Caco-2 (cell line): ENCODE results near the gene YRDC. TPM values are rescaled to one million over a fixed set of nuclear protein-coding genes. Genes with fewer than 3 reads are reported as not detected.

Experiments
- BruUV-seq: library from RNA; stranded (reverse); fragments of 400-500 nt; replicated peaks from 2 replicates; lab custom pipeline; 2021; lab: Mats Ljungman, UMichigan
- CTCF ChIA-PET: fragments of 300-600 bp; sonication (Branson Sonifier 250); formaldehyde crosslinking; loops from one replicate; lab custom pipeline; 2022; ENCODE audit warnings: antibody characterized with exemption; lab: Charles Lee
- POLR2A ChIA-PET: fragments of 300-600 bp; sonication (Branson Sonifier 250); formaldehyde crosslinking; loops from one replicate; lab custom pipeline; 2022; ENCODE audit warnings: antibody characterized with exemption; lab: Charles Lee
- DNase-seq, 2 experiments: peaks; one replicate each; pipeline versions ENCODE4 v3.0.0 to v3.0.0-alpha.2; 2020 to 2022
- H3K27me3 ChIP-seq: replicated peaks from 2 replicates; pipeline ENCODE4 v1.6.0; 2011; ENCODE audit warnings: low read length; ENCODE audit not compliant: control insufficient read depth, insufficient read depth
- H3K36me3 ChIP-seq: 2 replicates; pipeline ENCODE4 v1.5.1; 2011; ENCODE audit warnings: low read length; ENCODE audit not compliant: control insufficient read depth, insufficient read depth
- H3K4me1 ChIP-seq: fragments of 250-450 bp; sonication (Bioruptor Pico); 2 replicates; pipeline ENCODE4 v1.5.1; 2020; ENCODE audit warnings: mild to moderate bottlenecking
- H3K4me3 ChIP-seq: 2 replicates; pipeline ENCODE4 v1.5.1; 2011; ENCODE audit warnings: low read depth, mild to moderate bottlenecking, control low read depth, low read length
- H3K9me3 ChIP-seq: fragments of 250-450 bp; sonication (Bioruptor Pico); 2 replicates; pipeline ENCODE4 v1.5.1; 2020; ENCODE audit warnings: mild to moderate bottlenecking, moderate library complexity
- H3K27ac Mint-ChIP-seq: one replicate; pipeline ENCODE4 v1.8.0; 2022; ENCODE audit warnings: mixed read lengths; ENCODE audit not compliant: unreplicated experiment
- H3K27me3 Mint-ChIP-seq: one replicate; pipeline ENCODE4 v1.8.0; 2022; ENCODE audit warnings: mixed read lengths; ENCODE audit not compliant: insufficient read depth, unreplicated experiment
- H3K36me3 Mint-ChIP-seq: one replicate; pipeline ENCODE4 v1.8.0; 2022; ENCODE audit warnings: mild to moderate bottlenecking, mixed read lengths; ENCODE audit not compliant: insufficient read depth, unreplicated experiment
- H3K4me1 Mint-ChIP-seq: one replicate; pipeline ENCODE4 v1.8.0; 2022; ENCODE audit warnings: low read depth, mixed read lengths; ENCODE audit not compliant: unreplicated experiment
- H3K4me3 Mint-ChIP-seq: one replicate; pipeline ENCODE4 v1.8.0; 2022; ENCODE audit warnings: mild to moderate bottlenecking, moderate library complexity, mixed read lengths; ENCODE audit not compliant: unreplicated experiment
- H3K9me3 Mint-ChIP-seq: one replicate; pipeline ENCODE4 v1.8.0; 2022; ENCODE audit warnings: mixed read lengths; ENCODE audit not compliant: unreplicated experiment
- intact Hi-C: fragments of 100-400 bp; cut with micrococcal nuclease; formaldehyde crosslinking; loops from one replicate; pipeline ENCODE4 v1.10.0; 2022; ENCODE audit not compliant: unreplicated experiment
- total RNA-seq: library from RNA; stranded (reverse); gene quantifications from 2 replicates; pipeline ENCODE4 v1.2.3, GENCODE V29; 2022
- TF ChIP-seq, protein P1 (sequence below), 2 experiments: fragments of 200-600 bp in 1 of 2; IDR thresholded peaks; 1 replicate in 1 of 2; 2 replicates in 1 of 2; pipeline versions ENCODE4 v1.5.1 to v1.8.0; 2011 to 2022; ENCODE audit warnings: antibody characterized with exemption in 1 of 2, control low read depth in 1 of 2, inconsistent platforms in 1 of 2, low read depth in 1 of 2, low read length in 1 of 2, mild to moderate bottlenecking in 1 of 2, moderate library complexity in 1 of 2; ENCODE audit not compliant: insufficient read depth in 1 of 2, severe bottlenecking in 1 of 2, unreplicated experiment in 1 of 2

YRDC gene
- total RNA-seq, 1 experiment from 2014 or later, result 10.3 TPM

DNA sequence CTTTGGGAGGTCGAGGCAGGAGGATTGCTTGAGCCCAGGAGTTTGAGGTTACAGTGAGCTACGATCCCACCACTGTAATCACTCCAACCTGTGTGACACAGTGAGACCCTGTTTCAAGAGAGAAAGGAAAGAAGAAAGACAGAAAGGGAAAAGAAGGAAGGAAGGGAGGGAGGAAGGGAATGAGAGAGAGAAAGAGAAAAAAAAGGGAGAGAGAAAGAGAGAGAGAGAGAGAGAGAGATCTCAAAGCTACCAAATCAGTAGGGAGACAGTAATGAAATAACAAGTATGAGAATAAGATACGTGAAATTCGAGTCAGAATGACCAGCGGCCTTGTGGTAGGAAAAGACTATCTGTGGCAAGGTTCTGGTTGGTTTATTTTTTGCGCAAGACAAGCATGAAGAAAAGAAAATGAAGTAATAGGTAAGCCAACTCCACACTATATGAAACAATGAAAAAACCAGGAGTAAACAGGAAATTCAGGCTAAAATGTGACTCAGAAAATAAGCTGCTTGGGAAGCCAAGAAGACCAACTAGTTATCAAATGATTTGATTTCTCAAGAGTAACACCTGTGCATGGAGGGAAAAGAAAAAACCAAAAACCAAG, 42.4 kb upstream of the YRDC start:
- H3K4me3 ChIP-seq, result no peak overlapping the region
- Mint-ChIP-seq H3K27me3 (no peaks in the 10 kb centered on the region), H3K4me3 (no peak overlapping the region), H3K9me3 (no peaks in the 10 kb centered on the region), H3K27ac (no peak overlapping the region), H3K36me3 (peaks cover 17% of the 10 kb centered on the region), H3K4me1 (peaks cover 6% of the 10 kb centered on the region)
- no peaks in the 10 kb centered on the region for H3K4me1 ChIP-seq
- TF ChIP-seq, protein P1, sequence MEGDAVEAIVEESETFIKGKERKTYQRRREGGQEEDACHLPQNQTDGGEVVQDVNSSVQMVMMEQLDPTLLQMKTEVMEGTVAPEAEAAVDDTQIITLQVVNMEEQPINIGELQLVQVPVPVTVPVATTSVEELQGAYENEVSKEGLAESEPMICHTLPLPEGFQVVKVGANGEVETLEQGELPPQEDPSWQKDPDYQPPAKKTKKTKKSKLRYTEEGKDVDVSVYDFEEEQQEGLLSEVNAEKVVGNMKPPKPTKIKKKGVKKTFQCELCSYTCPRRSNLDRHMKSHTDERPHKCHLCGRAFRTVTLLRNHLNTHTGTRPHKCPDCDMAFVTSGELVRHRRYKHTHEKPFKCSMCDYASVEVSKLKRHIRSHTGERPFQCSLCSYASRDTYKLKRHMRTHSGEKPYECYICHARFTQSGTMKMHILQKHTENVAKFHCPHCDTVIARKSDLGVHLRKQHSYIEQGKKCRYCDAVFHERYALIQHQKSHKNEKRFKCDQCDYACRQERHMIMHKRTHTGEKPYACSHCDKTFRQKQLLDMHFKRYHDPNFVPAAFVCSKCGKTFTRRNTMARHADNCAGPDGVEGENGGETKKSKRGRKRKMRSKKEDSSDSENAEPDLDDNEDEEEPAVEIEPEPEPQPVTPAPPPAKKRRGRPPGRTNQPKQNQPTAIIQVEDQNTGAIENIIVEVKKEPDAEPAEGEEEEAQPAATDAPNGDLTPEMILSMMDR (IDR thresholded peaks at IDR 0.05; ENCODE audit: insufficient read depth in 1 of 2, low read depth in 1 of 2, low read length in 1 of 2, severe bottlenecking in 1 of 2, unreplicated experiment in 1 of 2), result no peak
- H3K27me3 ChIP-seq, result no peaks in the 10 kb centered on the region
- no TSS peak for BruUV-seq
- no peaks in the 10 kb centered on the region for H3K9me3 ChIP-seq
- ChIA-PET POLR2A (no interaction called here), CTCF (no interaction called here)
- H3K36me3 ChIP-seq, result no peaks in the 10 kb centered on the region
- intact Hi-C loops, result no loop called here
- no peak for DNase-seq

DNA sequence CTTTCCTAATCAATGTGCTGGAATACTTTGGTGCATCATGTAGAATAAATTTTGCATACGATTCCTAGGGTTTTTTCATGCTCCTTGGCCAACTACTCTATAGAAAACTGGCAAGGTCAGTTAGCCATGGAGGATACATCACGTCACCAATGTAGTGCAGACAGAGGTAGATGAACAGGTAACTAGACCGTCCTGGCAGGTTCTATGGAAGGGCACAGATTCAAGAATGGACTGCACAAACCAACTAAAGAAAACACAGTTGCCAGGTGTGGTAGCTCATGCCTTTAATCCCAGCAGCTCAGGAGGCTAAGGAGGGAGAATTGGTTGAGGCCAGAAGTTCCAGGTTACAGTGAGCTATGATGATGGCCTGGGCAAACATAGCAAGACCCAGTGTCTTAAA, 41.5 kb upstream of the YRDC start:
- Histone ChIP-seq H3K9me3 (no peaks in the 10 kb centered on the region), H3K4me3 (no peak overlapping the region), H3K4me1 (no peaks in the 10 kb centered on the region), H3K36me3 (no peaks in the 10 kb centered on the region), H3K27me3 (no peaks in the 10 kb centered on the region)
- BruUV-seq, result no TSS peak
- Mint-ChIP-seq H3K27ac (no peak overlapping the region), H3K4me1 (peaks cover 11% of the 10 kb centered on the region), H3K9me3 (no peaks in the 10 kb centered on the region), H3K4me3 (no peak overlapping the region), H3K36me3 (peaks cover 15% of the 10 kb centered on the region), H3K27me3 (no peaks in the 10 kb centered on the region)
- TF ChIP-seq, protein P1 (IDR thresholded peaks at IDR 0.05; ENCODE audit: insufficient read depth in 1 of 2, low read depth in 1 of 2, low read length in 1 of 2, severe bottlenecking in 1 of 2, unreplicated experiment in 1 of 2), result no peak
- no peak for DNase-seq
- POLR2A ChIA-PET, result no interaction called here
- CTCF ChIA-PET, result no interaction called here
- intact Hi-C loops, result no loop called here

DNA sequence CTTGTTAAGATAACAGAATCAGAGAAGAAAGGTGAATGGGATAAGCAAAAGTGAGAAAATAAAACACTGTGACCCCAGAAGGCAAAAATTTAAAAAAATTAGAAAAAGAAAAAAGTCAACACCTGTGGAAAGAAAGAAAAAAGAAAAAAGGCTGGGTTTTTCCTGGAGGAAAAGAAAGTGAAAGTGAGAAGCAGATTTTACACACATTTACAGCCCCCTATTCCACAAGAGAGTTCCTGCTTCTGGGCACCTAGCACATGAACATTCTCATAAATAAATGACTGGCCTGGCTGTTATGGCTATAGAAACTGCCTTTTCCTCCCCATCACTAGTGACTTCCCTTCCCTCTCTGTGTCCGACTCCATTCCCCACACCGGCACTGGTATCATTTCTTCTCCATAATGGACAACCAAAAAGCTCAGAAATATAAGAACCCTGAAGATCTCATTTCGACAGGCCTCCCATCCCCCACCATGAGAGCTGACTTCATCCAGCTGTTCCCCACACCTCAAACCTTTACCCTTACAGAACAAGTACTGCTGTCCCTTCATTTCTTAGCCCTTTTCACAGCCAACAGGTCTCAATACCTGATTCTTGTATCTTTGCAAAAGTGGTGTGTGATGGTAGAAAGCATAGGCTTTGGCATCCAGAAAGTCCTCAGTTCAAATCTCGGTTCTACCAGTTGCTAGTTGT, 38.8 kb upstream of the YRDC start:
- Histone ChIP-seq H3K9me3 (no peaks in the 10 kb centered on the region), H3K27me3 (no peaks in the 10 kb centered on the region), H3K36me3 (no peaks in the 10 kb centered on the region), H3K4me1 (no peaks in the 10 kb centered on the region), H3K4me3 (no peak overlapping the region)
- H3K27ac Mint-ChIP-seq, result no peak overlapping the region
- H3K4me1 Mint-ChIP-seq, result peaks cover 22% of the 10 kb centered on the region
- peaks cover 6% of the 10 kb centered on the region for H3K36me3 Mint-ChIP-seq
- ChIA-PET CTCF (no interaction called here), POLR2A (no interaction called here)
- no peak for DNase-seq
- no peaks in the 10 kb centered on the region for H3K9me3 Mint-ChIP-seq
- no TSS peak for BruUV-seq
- H3K27me3 Mint-ChIP-seq, result no peaks in the 10 kb centered on the region
- TF ChIP-seq, protein P1 (IDR thresholded peaks at IDR 0.05; ENCODE audit: insufficient read depth in 1 of 2, low read depth in 1 of 2, low read length in 1 of 2, severe bottlenecking in 1 of 2, unreplicated experiment in 1 of 2), result no peak
- no peak overlapping the region for H3K4me3 Mint-ChIP-seq
- intact Hi-C loops, result no loop called here
